Stimulated activated CD4-positive, alpha-beta T cell treated with anti-CD3 and anti-CD28 coated beads, TNF-alpha, amount 100 ng/mL, for 4 hours (primary cell): ENCODE data around the gene DPY19L3.
A peak's percentile ranks its signal among the peaks of the same experiment; 100 is the strongest.
"Not testable (repeated sequence)": the region's sequence is repeated elsewhere in the genome, so short reads cannot be mapped to it uniquely, and the experiment has no call there.

Experiments used
- DNase-seq, 3 experiments: peaks; one replicate each; pipeline ENCODE4 v3.0.0-alpha.2; 2020; ENCODE audit warnings: low read depth in 3 of 3

The DPY19L3 gene

DNA sequence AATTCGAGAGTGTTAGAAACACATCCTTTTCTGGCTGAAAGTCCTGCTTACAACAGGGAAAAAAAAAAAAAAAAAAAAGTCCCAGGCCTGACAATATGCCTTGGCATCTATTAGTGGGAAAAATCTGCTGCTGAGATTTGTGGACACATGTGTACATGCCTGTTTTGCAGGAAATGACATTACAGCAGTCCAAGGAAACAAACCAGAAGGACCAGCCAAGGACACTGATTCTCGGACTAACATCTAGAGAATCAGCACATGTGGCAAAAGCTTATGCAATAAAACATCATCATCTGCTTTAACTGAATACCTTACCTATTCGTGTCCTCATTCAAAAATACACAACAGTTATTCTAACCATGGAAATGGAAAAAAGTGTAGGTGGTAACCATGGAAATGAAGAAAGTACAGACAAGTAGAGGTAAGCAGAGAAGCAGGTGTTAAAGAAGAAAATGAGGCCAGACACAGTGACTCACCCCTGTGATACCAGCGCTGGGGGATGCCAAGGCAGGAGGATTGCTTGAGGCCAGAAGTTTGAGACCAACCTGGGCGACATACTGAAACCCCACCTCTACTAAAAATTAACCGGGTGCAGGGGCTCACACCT, 9.4 kb upstream of the DPY19L3 start:
- DNase-seq = no peak

DNA sequence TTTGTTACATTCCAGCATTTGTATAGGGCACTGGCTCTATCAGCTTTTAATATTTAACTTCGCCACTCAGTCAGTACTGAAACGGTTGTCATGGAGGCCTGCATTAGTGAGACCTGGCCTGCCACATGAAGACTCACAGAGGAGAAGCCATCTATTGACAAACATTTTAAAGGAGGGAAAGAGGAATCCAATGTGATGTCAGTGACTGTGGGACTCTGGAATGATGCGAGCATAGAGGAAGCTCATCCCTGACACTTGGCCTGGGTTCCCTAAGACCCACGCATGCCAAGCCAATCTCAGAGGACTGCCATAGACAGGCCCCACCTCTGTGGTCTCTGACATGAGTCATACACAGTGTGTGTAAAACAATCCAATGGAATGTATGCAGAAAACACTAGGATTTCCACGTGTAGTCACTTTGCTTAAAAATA, 7.9 kb upstream of the DPY19L3 start:
- no peak for DNase-seq

DNA sequence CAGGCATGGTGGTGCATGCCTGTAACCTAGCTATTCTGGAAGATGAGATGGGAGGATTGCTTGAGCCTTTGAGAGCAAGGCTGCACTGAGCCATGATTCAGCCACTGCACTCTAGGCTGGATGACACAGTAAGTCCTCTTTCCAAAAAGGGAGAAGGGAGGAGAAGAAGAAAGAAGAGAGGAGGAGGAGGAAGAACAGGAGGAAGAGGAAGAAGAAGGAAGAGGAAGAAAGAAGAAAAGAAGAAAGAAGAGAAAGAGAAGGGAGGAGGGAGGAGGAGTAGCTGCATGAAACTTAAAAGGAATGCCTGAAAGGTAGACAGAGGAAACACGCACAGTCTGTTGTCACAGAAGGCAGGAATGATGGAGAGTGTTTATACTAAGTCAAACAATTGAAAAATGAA, 3.6 kb upstream of the DPY19L3 start:
- DNase-seq = no peak

DNA sequence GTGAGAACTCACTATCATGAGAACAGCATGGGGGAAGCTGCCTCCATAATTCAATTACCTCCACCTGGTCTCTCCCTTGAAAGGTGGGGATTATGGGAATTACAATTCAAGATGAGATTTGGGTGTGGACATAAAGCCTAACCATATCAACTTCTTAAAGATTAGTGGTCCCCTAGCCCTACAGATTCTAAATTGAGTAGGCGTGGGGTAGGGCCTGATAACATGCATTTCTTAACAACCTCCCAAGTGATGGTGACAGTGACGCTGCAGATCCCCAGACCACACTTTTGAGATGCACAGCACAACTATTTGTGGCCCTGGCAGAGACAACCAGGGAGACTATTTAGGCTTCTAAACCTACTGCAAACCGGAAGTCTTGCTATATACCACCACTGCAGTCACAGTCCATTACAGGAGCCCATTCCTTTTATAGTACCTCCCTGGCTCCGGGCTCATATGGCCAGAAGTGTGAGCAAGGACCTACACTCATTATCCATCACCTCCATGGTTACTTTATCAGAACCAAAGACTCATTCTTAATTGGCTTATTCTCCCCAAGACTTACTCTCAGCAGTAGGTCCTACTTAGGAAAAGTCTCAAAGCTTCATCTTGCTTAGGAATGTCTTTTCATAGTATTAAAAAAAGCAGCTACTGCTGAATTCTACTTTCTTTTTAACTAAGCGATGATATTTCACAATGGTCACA, 2.1 kb upstream of the DPY19L3 start:
- no peak for DNase-seq

DNA sequence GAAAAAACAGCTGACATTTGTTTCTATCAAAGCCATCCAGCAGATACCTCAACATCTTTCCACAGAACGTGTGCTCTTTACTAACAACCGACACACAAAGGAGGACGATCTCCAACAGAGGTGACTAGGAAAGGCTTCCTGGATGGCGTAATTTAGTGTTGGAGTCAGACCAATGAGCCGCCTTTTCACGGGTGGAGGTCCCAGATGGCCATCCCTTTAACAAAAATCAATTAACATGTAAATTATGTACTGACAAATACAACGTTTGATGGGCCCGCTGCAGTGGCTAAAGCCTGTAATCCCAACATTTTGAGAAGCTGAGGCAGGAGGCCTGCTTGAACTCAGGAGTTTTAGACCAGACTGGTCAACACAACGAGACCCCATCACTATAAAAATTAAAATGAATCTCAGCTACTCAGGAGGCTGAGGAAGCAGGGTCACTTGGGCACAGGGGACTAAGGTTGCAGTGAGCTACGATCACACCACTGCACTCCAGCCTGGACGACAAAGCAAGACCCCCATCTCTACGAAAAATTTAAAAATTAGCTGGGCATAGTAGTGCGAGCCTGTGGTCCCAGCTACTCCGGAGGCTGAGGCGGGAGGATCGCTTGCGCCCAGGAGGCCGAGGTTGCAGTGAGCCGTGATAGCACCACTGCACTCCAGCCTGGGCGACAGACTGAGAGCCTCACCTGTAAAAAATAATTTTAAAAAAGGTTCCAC, 1.2 kb upstream of the DPY19L3 start:
- DNase-seq = no peak

DNA sequence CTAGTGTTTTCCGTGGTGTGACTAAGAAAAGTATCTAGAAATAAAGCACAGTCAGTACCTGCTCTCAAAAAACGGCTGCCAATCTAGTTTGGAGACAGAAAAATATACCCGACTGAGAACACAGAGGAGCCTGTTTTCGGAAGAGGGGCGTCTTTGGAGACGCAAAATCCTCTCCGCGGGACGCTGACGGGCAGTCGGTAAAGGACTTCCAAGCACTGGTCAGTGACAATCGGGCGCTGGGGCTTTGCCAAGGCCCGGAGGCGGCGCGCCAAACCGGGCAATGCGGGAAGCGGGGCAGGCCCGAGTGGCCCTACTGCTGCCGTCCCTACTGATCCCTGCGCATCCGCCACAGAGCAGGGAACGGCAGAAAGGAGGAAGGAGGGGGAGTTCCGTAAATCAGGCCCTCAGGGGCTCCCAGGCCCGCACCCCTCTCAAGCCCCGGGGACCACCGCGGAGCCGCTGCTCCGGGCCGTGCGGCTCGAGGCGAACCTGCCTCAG, 588 bp upstream of the DPY19L3 start:
- DNase-seq = peak in 1 of 3 experiments; percentile 2

DNA sequence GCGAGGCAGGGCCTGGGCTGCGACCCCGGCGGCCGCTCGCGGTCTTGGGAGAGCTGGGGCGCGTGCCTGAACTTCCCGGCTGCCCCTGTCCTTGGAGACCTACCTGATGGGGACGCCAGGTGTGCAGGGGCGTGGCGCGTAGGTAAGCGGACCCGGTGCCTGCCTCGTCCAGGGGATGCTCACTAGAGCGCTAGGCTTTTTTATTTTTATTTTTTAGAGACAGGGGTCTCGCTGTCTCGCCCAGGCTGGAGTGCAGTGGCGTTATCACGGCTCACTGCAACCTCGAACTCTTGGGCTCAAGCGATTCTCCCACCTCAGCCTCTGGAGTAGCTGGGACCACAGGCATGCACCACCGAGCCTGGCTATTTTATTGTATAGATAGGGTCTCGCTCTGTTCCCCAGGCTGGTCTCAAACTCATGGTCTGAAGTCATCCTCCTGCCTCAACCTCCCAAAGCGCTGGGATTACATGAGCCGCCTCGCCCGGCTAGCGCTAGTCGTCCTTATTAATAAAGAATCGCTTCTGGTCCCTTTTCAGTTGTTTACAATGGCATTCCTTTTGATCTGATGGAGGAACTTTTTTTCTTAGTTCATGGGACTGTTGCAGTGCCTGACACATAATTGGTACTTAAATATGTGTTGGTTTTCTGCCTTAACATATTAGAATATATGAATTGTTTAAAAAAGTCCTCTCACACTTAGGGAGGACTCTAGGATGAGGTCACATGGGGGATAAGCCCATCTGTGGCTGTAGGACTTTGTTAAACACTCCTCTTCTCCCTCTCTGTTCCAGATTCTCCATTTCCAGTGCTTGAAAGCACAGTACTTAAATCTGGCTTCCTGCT, 812 bp downstream of the DPY19L3 start:
- no peak for DNase-seq

DNA sequence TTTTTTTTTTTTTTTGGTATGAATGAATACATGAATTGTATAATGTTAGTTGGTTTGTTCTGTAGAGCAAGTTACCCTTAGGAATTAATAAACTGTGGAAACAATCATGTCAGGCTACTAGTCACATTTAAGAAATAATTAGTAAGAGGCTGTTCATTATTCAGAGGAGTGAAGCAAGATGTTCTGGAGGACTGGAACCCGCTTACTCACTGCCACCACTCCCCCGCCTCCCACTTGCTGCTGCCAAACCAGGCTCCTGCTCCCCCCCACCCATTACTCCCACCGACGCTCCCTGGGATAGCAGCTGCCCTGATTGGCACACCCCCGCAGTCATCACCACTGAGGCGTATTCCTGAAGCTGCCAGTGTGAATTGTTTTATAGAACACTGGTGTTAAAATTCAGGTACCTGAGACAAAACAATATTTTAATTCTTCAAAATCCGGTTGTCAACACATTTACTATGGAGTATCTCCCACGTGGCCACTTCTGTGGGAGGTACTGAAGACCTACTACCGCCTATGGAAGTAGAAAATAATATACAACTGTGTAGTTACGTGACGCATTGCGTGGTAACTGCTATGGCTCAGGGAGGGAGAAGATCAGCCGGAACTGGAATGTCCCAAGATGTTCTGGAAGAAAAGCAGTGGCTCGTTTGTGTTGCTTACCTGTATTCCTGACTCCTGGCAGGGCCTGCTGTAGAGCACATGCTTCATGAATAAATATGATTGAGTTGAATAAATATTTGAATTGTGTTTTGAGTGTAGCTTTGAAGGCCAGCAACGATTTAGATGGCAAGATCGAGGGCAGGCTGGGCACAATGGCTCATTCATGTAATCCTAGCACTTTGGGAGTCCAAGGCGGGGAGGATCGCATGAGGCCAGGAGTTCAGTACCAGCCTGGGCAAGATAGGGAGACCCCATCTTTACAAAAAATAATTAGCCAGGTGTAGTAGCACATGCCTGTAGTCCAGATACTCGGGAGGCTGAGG, 1.7 kb downstream of the DPY19L3 start:
- DNase-seq = no peak

DNA sequence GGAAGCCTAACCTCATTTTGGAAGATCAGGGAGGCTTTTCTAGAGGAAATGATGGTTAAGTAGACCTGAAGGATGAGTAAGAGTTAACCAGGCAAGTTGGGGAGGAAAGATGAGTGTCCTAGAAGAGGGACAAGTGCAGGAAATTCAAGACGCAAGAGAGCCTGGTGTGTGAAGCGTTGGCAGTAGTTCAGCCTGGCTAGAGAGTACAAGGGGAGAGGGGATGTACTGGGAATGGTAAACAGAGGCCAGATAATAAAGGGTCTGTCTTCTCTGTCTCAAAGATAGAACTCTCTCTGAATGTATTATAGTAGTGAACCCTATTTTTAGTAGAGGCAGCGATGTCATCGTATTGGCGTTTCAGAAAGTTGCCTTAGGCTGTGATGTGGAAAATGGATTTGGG, 9.7 kb downstream of the DPY19L3 start:
- DNase-seq = no peak

DNA sequence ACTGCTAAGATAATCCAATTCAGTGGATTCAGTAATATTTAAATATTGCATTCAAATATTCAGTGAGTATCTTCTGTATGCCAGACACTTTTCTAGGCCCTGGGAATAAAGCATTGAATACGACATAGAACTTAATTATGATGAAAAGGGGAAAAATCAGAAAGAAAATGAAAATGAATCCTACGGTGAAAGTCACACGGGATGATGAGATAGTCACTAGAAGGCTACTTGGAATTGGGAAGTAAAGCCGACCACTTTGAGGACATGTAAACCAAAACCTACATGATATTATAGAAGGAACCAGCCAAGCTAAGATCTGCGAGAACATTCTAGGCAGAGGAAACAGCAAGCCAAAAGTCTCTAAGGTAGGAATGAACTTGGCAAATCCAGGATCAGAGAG, 10.1 kb downstream of the DPY19L3 start:
- DNase-seq = no peak

DNA sequence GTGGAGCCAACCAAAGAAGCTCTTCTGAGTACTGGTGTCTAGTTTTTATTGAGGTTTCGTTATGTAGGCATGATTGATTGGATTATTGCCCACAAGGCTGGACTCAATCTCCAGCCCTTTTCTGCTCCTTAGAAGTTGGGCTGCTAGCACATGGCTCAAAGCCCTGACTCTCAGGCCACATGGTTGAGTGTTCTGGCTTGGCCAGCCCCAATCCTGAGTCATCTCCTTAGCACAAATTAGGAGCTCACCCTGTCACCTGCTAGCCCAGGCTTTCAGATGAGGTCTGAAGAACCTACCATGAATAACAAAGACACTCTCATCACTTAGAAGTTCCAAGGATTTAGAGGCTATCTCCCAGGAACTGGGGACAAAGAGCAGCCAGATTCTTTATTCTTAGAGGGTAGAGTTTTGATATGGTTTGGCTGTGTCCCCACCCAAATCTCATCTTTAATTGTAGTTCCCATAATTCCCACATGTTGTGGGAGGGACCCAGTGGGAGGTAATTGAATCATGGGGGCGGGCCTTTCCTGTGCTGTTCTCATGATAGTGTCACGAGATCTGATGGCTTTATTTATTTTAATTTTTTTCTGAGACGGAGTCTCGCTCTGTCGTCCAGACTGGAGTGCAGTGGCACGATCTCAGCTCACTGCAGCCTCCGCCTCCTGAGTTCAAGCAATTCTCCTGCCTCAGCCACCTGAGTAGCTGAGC, 11.3 kb downstream of the DPY19L3 start:
- no peak for DNase-seq

DNA sequence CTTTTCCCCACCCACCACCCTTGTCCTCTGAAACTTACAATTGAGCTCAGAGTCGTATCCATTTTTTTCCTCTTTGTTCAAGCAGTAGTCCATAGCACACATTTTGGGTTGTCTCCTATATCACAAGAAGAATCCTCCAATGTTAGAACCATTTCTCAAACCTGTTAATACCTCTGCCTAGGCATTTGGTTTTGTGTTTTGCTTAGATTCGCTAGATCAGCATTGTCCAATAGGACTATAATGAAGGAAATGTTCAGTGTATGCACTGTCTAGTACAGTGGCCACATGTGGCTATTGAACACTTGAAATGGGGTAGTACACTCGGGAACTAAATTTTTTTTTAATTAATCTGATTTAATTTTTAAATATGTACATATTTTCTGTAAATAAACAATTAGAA, 12.6 kb downstream of the DPY19L3 start:
- DNase-seq = no peak

DNA sequence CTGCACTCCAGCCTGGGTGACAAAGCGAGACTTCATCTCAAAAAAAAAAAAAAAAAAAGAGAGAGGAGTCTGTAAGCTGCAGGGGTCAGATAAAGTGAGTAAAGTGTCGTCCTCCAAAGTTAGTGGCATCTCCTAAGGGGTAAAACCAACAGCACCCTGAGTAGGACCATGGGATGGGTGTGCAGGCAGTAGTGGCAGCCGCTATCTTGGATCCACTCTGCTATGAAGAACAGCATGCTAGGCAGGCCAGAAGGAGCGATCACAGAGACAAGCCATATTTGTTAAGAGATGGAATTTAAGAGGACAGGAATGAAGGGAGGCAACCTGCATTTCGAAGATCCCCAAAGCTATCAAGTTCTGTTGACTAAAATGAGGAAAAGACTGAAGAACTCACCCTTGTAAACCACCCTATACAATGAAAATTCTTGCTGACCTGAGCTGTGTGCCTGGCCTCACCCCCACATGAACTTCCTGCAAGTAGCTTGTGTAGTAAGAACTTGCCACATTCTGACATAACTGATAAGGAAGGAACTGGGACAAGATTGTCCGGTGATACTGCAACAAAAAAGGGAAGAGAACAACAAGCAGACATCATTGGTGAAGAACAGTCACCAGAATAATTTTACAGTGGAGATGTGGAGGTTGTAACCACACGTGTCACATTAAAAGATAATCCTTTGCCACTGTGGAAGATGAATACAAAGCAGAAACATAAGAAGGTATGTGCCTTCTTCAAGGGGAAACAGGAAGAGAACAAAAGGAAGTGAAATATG, 16.2 kb downstream of the DPY19L3 start:
- DNase-seq = no peak

DNA sequence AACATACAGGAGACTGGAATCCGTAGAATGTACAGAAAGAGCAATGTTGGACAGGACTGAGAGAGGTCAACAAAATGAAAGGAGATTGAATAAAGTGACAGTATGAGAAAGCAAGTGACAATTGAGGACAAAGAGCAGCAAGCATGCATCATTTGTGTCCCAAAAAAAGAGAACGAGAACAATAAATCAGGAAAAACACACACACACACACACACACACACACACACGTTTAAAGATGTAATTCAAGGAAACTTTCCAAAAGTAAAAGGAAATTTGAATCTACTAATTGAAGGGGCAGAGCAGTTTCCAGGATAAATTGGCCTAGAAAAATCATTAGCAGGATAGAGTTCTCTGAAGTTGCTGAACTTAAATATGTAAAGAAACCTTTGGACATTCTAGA, 16.9 kb downstream of the DPY19L3 start:
- DNase-seq = no peak

DNA sequence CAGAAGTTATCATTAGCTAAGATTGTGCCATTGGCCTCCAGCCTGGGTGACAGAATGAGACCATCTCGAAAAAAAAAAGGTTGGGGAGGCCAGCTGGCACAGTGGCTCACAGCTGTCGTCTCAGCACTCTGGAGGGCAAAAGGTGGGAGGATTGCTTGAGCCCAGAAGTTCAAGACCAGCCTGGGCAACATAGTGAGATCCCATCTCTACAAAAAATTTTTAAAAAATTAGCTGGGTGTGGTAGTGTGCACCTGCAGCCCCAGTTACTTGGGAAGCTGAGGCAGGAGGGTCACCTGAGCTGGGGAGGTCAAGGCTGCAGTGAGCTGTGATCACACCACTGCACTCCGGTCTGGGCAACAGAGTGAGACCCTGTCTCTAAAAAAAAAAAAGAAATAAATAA, 18.4 kb downstream of the DPY19L3 start:
- DNase-seq = not testable (repeated sequence)

DNA sequence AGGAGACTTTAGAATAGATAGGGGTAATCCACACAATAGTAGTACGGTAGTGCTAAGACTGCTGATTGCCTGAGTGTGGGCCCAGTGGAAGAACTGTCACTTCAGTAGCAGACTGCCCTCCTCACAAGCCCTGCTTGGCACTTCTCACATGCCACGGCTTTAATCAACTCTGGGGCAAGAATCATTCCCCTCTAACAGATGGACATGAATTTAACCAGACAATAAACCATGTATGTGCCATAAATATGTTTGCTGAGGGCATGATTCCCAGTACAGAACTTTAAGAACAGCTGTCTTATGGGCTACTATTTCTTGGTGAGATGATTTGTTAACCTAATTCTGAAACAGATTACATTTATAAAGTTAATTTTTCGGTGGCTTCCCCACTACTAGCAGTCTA, 22.0 kb downstream of the DPY19L3 start:
- no peak for DNase-seq

DNA sequence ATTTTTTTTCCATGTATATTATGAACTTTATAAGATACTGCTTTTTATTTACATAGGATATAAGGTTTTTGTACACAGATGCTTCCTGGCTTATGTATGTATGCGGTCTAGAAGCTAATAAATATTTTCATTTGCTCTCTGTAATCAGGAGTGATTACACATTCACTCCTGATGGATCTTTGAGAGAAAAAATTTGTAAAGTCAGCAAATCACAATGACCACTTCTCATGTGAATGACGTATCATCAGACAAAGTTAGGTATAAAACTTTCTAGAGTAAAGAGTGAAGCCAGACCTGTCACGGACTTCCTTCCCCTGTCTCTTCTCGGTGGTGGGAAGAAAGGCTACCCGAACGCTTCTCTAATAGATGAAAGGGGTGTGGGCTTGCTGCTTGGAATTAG, 31.1 kb downstream of the DPY19L3 start:
- DNase-seq = no peak

DNA sequence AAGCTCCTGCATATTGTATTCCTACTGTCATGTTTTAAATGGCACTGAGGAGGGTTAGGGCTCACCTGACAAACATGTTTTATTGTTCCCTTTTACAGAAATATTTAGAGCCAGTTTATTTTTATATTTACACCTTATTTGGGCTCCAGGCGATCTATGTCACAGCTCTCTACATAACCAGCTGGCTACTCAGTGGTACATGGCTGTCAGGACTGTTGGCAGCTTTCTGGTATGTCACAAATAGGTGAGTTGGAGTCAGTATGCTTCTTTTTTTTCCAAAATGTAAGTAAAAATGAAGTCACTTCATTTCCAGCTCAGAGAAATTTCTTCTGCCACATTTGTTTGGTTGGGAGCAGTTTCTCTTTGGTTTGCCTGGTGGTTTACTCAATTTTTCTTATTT, 31.5 kb downstream of the DPY19L3 start:
- no peak for DNase-seq

DNA sequence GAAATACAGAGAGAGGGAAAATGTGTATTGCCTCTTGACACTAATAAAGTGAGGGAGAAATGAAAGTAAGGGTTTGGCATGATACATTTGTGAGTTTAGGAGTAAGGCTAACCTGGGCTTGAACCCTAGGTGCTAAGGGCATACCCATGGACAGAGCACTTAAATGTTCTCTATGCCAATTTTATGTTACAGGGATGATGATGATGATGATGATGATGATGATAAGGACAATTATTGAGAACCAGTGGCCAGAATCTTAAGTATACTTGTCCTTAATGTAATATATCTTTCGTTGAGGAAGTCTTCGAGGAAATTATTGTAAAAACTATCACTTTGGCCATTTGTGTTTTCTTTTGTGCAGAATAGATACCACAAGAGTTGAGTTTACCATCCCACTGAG, 33.2 kb downstream of the DPY19L3 start:
- no peak for DNase-seq
